ENCODE measurements around the gene USH2A.

GRCh38 chr1:215911406-215911968 is 511.8 kb downstream of the USH2A start:
- TF ChIP-seq ZNF384 (IDR thresholded peaks at IDR 0.05) (no peak), BHLHE40 (IDR thresholded peaks at IDR 0.05; ENCODE audit: borderline replicate concordance) (no peak), L3MBTL2 (conservative IDR thresholded peaks at IDR 0.05) (no peak), SP1 (IDR thresholded peaks at IDR 0.05) (no peak), FOXA1 (IDR thresholded peaks at IDR 0.05) (no peak), PKNOX1 (IDR thresholded peaks at IDR 0.05) (0 out of 2 replicates have a peak, but pooled peaks have one; percentile 5), FOXK2 (IDR thresholded peaks at IDR 0.05) (no peak), HDGF (IDR thresholded peaks at IDR 0.05; ENCODE audit: borderline replicate concordance) (no peak), SUZ12 (IDR thresholded peaks at IDR 0.05) (no peak)

Data from HEK293T (cell line).